A673 (cell line): Measurements from ENCODE around the gene CYBC1. TPM values are rescaled to one million over a fixed set of nuclear protein-coding genes. Genes with fewer than 3 reads are reported as not detected.

Experiments
- BruUV-seq: library from RNA; stranded (reverse); fragments of 400-500 nt; replicated peaks from 2 replicates; lab custom pipeline; 2021; lab: Mats Ljungman, UMichigan
- CTCF ChIA-PET: fragments of 300-600 bp; sonication (Branson Sonifier 250); formaldehyde crosslinking; loops from one replicate; lab custom pipeline; 2022; ENCODE audit warnings: antibody characterized with exemption; lab: Charles Lee
- POLR2A ChIA-PET: fragments of 300-600 bp; sonication (Branson Sonifier 250); formaldehyde crosslinking; loops from one replicate; lab custom pipeline; 2022; ENCODE audit warnings: antibody characterized with exemption; ENCODE audit not compliant: low non-redundant PET; lab: Charles Lee
- DNase-seq: peaks from one replicate; pipeline ENCODE4 v3.0.0-alpha.2; 2015; ENCODE audit warnings: low spot score
- H3K27ac ChIP-seq: fragments of 200-600 bp; sonication (generic); 2 replicates; pipeline ENCODE4 v1.5.1; 2016; ENCODE audit warnings: mixed run types, low read depth, mild to moderate bottlenecking, mixed read lengths, antibody characterized with exemption, low read length; ENCODE audit not compliant: poor library complexity, severe bottlenecking
- H3K27me3 ChIP-seq: fragments of 200-600 bp; sonication (generic); replicated peaks from 2 replicates; pipeline ENCODE4 v1.6.1; 2017; ENCODE audit warnings: mixed run types, low read depth, mild to moderate bottlenecking, mixed read lengths, antibody characterized with exemption, low read length; ENCODE audit not compliant: insufficient read depth, poor library complexity
- H3K36me3 ChIP-seq: fragments of 200-600 bp; sonication (generic); 2 replicates; pipeline ENCODE4 v1.6.1; 2016; ENCODE audit warnings: mixed run types, mild to moderate bottlenecking, mixed read lengths, antibody characterized with exemption, low read length; ENCODE audit not compliant: insufficient read depth, poor library complexity, severe bottlenecking
- H3K4me1 ChIP-seq: fragments of 200-600 bp; sonication (generic); 2 replicates; pipeline ENCODE4 v1.6.1; 2017; ENCODE audit warnings: mixed run types, mild to moderate bottlenecking, mixed read lengths, antibody characterized with exemption, low read length; ENCODE audit not compliant: insufficient read depth, poor library complexity, severe bottlenecking
- H3K4me3 ChIP-seq: fragments of 200-600 bp; sonication (generic); 2 replicates; pipeline ENCODE4 v1.5.1; 2016; ENCODE audit warnings: low read depth, mixed run types, mild to moderate bottlenecking, mixed read lengths, low read length; ENCODE audit not compliant: poor library complexity, severe bottlenecking
- H3K9me3 ChIP-seq: fragments of 200-600 bp; sonication (generic); 2 replicates; pipeline ENCODE4 v1.6.1; 2016; ENCODE audit warnings: mixed run types, low read depth, mild to moderate bottlenecking, mixed read lengths, antibody characterized with exemption, low read length; ENCODE audit not compliant: poor library complexity, severe bottlenecking
- EZH2 ChIP-seq: fragments of 200-600 bp; sonication (generic); IDR thresholded peaks from 2 replicates; pipeline ENCODE4 v1.6.1; 2017; ENCODE audit warnings: borderline replicate concordance, low read depth, mild to moderate bottlenecking, mixed read lengths, antibody characterized with exemption, low read length; ENCODE audit not compliant: poor library complexity, severe bottlenecking
- intact Hi-C: fragments of 100-400 bp; cut with micrococcal nuclease; formaldehyde crosslinking; loops from one replicate; pipeline ENCODE4 v1.10.0; 2022; ENCODE audit not compliant: unreplicated experiment
- total RNA-seq: library from RNA; stranded (reverse); gene quantifications from 2 replicates; pipeline ENCODE4 v1.2.3, GENCODE V29; 2021
- TF ChIP-seq, protein P1 (sequence below): fragments of 300-800, 200-600 bp; sonication (generic); conservative IDR thresholded peaks from 2 replicates; pipeline ENCODE4 v1.5.1; 2017; ENCODE audit warnings: low read depth, mild to moderate bottlenecking, antibody characterized with exemption, low read length, moderate library complexity, mixed read lengths

Gene CYBC1
- total RNA-seq, 1 experiment from 2014 or later, result 72.8 TPM

DNA sequence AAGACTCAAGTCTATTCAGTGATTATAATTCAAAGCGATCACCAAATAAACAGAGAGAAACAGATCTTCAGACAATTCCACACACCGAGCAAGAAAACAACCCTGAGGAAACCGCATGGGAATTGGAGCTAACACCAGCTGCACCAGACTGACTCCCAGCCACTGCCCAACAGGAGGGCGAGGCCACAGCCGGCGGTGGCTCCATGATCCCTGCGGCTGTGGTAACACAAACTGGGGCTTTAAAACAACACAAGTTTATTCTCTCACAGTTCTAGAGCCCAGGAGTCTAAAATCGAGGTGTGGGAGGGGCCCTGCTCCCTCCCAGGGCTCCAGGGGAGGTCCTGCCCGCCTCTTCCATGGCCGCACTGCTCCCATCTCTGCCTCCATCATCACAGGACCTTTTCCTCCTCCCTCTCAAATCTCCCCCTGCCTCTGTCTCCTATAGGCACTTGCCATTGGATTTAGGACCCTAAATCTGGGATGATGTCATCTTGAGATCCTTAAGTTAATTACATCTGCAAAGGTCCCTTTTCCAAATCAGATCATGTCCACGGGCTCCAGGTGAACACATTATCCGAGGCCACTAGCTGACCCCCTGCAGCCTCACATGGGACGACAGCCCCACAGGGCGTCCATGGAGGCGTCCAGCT is 42.1 kb downstream of the CYBC1 start:
- no peaks in the 10 kb centered on the region for H3K27me3 ChIP-seq
- H3K9me3 ChIP-seq, result no peaks in the 10 kb centered on the region
- no peak overlapping the region for H3K27ac ChIP-seq
- TF ChIP-seq, protein P1, sequence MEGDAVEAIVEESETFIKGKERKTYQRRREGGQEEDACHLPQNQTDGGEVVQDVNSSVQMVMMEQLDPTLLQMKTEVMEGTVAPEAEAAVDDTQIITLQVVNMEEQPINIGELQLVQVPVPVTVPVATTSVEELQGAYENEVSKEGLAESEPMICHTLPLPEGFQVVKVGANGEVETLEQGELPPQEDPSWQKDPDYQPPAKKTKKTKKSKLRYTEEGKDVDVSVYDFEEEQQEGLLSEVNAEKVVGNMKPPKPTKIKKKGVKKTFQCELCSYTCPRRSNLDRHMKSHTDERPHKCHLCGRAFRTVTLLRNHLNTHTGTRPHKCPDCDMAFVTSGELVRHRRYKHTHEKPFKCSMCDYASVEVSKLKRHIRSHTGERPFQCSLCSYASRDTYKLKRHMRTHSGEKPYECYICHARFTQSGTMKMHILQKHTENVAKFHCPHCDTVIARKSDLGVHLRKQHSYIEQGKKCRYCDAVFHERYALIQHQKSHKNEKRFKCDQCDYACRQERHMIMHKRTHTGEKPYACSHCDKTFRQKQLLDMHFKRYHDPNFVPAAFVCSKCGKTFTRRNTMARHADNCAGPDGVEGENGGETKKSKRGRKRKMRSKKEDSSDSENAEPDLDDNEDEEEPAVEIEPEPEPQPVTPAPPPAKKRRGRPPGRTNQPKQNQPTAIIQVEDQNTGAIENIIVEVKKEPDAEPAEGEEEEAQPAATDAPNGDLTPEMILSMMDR, result no peak
- TF ChIP-seq EZH2, result no peak
- no peak for DNase-seq
- ChIA-PET POLR2A (no interaction called here), CTCF (no interaction called here)
- peaks cover 3% of the 10 kb centered on the region for H3K36me3 ChIP-seq
- intact Hi-C loops, result no loop called here
- BruUV-seq, result no TSS peak
- H3K4me3 ChIP-seq, result no peak overlapping the region
- no peaks in the 10 kb centered on the region for H3K4me1 ChIP-seq

DNA sequence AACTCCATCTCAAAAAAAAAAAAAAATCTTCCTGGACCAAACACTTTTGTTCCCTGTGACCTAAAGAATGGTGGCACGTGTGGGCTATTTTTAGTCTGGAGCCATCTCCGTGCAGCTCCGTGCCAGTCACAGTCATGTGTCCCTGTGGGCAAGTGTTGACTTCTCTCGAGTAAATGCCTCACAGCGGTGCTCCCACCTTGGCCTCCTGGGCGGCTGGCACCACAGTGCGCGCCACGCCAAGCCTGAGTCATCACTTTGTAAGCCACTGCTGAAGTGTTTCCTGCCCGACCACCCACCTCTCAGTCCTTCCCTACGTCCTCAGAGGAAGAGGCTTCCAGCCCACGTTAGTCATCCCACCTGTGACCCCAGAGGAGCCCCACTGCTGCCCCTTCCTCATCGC is 43.3 kb downstream of the CYBC1 start:
- Histone ChIP-seq H3K27ac (no peak overlapping the region), H3K4me1 (no peaks in the 10 kb centered on the region), H3K27me3 (no peaks in the 10 kb centered on the region), H3K36me3 (peaks cover 3% of the 10 kb centered on the region), H3K9me3 (no peaks in the 10 kb centered on the region), H3K4me3 (no peak overlapping the region)
- BruUV-seq, result no TSS peak
- TF ChIP-seq, protein P1, result no peak
- no peak for TF ChIP-seq EZH2
- POLR2A ChIA-PET, result no interaction called here
- DNase-seq, result no peak
- intact Hi-C loops, result no loop called here
- CTCF ChIA-PET, result no interaction called here

DNA sequence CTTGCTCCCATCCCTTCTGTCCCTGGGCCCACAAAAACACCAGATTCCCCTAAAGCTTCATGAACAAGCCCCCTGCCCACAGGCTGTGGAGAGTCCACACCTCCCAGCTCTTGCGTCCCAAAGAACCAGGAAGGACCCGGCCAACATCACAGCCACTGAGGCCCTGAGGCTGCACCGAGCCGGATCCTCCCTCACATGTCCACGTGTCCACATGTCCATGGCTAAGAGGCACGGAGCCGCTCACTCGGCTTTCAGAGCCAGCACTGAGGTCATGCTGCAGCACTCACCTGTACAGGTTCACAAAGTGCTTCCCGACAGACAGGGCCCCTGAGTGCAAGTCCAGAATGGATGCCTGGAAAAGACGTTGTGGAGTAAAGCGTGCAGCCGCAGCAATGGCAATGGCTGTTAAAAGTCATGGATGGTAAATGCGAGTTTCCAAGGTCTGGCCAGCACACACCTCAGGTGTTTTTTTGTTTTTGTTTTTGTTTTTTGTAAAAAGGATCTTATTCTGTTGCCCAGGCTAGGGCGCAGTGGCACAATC is 44.4 kb downstream of the CYBC1 start:
- no TSS peak for BruUV-seq
- Histone ChIP-seq H3K27ac (no peak overlapping the region), H3K9me3 (no peaks in the 10 kb centered on the region), H3K4me3 (no peak overlapping the region), H3K4me1 (no peaks in the 10 kb centered on the region), H3K36me3 (peaks cover 3% of the 10 kb centered on the region), H3K27me3 (no peaks in the 10 kb centered on the region)
- CTCF ChIA-PET, result no interaction called here
- no peak for TF ChIP-seq EZH2
- TF ChIP-seq, protein P1, result no peak
- POLR2A ChIA-PET, result no interaction called here
- no peak for DNase-seq
- intact Hi-C loops, result no loop called here
